GM19467 (cell line): ENCODE data around the gene CACNA2D3.

Source experiments
- ATAC-seq: cut with Tn5 transposase; IDR thresholded peaks from one replicate; pipeline ENCODE4 v1.9.1; 2021; ENCODE audit warnings: mild to moderate bottlenecking, moderate library complexity; ENCODE audit not compliant: unreplicated experiment

CACNA2D3 gene

DNA sequence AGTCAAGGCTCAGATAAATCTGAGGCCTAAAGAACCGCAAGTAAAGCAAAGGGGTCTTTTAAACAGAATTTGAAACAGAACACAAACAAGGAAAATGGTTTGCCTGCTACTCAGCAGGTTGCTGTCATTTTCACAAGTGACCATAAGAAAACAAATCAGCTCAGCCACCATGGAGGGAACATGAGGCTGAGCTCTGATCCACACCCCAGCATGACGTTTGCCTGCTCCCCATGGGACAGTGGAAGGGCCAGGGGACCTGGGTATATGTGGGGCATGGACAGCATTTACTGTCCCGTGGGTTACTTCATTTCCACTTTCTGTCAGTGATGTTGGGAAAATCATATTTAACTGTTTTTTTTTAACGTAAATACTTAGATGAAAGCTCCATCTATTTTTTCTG lies 434.3 kb downstream of the CACNA2D3 start:
- no peak for ATAC-seq

DNA sequence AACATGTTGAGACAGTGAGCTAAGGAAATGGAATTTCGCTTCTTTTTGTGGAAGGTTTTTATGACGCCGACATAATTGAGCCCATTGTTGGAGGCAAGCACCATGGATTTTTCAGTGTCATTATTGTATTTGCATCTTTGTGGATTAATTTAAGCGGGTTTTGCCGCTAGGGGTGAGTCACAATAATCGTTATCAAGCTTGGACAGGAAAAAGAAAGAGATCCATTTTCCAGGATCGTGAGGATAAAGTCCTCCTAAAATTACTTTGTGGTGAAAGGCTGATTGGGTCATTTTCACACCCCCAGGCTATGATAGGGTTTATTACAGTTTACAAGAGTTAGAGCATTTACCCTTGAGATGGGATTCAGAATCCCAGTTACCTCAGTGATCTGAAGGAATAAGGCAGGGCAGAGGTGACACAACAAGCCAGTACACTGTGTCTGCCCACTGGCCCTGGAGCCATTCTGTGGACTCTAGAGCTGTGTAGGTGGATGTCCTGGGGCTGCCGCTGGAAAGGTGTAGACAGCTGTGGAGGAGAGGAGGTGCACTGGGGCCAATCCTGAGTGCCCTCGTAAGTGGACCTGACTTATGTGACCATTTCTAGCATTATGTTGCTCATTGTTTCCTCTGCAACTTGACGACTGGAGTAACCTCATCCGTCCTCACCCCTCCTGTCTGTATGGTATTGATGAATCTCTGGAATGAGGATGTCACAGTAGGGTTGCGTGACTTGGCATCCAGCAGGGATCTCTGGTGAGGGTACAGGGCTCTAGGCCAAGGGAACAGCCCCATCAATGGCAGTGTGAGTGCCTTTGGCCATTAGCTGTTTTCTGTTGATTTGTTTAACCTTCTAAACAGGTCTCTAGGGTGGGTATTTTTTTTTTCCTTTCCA lies 435.4 kb downstream of the CACNA2D3 start:
- no peak for ATAC-seq

DNA sequence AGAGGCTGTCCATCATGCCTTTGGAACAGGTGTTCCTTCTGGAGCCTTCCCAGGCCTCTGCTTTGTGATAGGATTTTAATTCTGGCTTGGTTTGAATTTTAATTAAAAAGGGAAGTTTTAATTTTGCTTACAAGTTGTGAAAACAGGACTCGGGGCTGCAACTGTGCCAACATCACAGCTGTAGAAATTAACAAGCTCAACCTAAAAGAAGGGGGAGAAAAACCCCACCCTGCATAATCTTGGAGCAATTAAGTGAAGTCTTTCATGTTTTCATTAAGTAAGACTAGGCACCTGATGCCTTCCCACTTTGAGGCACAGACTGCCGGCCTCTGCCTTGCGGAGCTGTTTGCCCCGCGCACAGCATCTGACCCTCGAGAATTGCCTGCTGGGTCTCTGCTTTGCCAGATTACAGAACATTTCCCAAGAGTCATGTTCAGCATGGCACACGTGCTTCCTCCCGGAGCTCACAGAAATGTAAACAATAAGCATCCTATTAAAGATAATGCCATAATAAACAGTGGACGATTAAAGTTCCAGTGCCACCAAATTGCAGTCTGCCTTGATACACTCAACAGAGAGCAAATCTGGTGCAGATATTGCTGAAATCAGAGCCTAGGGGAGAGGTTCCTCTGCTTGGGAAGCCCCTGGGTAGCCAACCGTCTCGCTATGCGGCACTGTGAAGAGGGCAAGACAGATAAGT lies 441.3 kb downstream of the CACNA2D3 start:
- no peak for ATAC-seq

DNA sequence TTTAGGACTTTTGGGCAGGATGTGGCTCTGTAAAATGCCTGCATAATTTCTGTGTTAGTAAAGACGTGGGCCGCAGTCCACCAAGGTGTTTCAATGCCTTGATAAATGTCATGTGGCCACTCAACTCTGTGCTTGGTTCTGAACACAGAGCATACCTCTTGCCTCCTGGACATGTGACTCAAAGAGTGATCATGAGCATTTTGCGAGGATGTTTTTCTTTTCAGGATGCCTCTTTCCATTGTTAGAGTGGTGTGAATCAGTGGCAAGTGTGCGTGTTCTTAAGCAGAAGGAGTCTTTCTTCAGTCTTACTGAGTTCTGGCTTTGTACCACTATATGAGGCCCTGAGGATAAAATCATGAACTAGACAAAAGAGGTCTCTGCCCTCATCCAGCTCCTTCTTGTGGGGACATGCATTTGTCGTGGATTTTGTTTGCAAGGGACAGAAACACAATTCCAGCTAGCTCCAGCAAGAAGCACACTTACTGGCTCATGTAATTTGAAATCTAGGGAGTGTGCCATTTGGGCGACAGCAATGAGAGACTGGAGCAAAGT lies 442.1 kb downstream of the CACNA2D3 start:
- no peak for ATAC-seq

DNA sequence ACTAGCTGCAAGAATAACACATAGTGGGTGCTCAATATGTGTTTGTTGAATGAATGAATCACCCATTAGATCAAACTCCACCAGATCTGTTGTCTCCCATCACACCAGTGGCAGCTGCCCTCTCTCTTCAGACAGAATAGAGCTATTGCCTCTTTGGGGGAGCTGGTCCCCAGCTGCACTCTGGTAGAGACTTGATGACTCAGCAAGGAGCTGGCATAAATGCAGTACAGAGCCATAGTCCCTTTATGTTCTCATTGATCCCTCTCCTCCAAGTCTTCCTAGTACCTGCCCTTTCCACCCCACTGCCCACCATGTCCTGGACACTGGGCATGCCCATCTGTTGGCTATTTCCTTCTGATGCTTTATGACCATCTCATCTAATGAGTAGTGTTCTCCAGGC lies 443.6 kb downstream of the CACNA2D3 start:
- no peak for ATAC-seq

DNA sequence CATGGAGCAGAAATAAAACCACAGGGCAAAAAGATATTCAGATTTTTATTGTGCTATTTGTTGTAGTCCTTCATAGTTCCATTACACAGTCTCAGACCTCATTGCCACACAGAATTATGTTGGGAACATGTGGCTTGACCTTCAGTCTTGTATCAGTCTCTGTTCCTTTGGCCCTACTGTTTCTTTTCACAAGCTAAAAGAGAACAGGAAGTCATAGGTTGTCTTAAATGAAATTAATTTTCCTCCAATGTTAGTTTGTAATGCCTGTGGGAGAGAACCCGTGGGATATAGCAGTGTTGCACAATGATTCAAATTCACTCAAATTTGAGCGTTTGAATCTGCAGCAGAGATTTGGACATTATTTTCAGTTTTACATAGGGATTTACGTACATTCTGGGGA lies 445.6 kb downstream of the CACNA2D3 start:
- ATAC-seq: no peak

DNA sequence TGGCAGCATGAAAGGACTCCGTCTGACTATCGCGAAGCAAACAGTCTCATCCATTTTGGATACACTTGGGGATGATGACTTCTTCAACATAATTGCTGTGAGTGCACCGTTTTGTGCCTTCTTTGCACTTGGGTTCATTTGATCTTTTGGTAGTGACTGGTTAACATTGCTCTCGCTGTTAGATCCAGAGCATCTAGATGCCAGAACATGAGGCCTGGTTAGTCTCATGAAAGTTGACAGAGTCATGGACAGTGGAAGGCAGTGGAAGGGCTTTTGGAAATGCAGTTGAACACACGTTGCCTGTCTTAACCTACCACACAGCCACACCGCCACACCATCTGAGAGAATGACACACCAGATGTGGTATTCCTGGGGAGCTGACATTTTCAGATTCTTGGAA lies 447.7 kb downstream of the CACNA2D3 start:
- ATAC-seq: no peak

DNA sequence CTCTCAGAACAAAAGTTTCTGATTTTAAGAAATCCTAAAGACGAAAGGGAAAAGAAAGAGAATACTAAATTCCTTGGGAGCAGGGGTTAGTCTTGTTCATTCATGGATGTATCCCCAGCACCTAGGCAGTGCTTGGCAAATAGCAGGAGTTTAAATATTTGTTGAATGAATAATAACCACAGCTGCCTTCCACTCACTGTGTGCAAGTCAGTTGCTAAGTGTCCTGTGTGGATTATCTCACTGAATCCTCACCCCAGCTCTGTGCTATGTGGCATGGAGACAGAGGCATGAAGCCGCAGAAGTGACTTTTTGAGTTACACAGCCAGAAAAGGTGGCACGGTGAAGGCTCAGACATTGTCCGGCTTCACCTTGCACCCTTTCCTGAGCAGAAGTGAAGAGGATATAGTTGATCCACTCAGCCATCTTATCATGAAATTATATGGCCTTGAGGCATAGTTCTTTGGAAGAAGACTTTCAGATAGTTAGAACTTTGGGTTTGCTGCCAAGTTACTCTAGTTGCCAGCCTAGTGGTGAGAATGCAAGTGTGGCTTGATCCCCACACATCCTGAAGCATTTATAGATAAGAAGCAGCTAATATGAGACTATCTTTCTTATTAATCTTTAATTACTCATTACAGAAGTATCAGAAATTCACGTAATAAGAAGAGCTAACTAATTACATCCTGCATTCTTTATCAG lies 450.0 kb downstream of the CACNA2D3 start:
- no peak for ATAC-seq

DNA sequence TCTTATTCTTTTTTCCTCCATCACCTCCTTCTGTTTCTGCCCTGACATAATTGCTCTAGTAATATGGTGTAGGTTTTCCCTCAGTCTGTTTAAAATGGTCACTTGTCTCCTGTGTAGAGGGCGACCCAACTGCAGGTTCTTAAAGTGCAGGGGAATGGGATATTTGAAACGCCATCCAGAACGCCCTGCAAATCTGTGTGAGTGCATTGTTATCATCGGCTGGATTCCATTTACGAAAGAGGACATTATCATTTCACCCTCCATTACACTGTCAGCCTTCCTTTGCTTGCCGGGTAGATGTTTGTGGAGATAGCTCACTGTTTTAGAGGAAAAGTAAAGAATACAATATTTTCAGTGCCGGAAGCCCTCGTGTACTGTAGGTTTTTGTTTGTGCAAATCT lies 451.5 kb downstream of the CACNA2D3 start:
- ATAC-seq: no peak

DNA sequence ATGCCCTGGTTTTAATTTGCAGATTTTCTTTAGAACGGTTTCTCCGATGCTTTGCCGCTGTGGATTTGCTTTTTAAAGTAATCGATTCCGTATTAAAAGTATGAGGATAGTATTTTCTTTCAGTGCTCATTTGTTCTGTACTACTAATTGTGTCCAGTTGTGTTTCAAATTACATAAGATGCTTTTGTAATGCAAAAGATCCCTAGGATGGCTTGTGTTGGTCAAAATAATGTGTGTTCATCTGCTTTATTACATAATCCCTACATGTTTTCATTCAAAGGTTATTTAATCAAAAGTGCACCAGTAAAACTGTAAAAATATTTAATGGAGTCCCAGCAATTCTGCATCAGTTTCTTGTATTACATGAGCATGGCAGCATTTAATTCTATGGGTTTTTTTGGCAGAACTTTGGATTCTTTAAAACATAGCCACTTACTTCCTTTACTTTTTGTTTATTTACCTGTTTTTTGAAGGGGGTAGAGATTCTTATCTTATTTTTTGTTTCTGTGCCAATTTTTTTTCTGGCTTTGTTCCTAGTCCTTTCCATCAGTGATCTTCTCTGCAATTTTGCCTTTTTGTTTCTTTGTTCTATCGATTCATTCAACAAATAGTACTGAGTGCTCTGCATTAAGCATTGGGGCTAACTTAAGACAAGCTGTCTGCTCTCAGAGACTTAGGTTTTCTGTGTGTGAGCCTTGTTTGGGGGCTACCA lies 452.7 kb downstream of the CACNA2D3 start:
- ATAC-seq: no peak

DNA sequence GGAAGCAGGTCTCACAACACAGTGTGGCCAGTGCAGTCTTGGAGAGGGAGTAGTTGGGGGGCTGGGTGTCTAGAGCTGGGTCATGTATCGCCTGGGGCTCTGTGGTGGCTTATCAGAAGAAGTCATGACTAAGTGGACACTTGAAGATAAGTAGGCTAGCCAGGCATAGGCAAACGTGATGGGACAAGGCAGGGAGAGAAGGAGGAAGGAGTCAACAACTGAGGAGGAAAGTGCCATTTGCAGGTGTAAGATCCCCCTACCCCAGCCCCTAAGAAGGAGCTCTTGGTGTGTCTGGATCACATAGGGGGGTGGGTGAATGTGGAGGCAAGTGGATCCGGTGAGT lies 453.2 kb downstream of the CACNA2D3 start:
- no peak for ATAC-seq

DNA sequence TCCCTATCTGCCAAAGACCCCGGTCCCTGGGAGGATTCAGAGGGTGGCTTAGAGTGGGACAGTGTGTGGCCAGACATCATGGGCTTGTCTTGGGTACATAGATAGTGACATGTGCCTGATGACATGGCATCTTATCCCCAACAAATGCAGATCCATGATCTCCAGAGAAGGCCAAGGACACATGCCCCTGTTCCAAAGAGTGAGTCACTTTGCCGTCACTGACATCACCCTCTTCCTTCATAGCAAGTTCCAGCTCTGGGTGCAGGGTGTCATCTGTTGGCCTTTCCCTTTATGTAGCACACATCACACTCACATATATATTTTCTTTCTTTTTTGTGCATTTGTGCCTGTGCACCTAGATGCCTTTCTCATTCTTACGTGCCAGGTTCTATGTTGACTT lies 455.0 kb downstream of the CACNA2D3 start:
- ATAC-seq: no peak

DNA sequence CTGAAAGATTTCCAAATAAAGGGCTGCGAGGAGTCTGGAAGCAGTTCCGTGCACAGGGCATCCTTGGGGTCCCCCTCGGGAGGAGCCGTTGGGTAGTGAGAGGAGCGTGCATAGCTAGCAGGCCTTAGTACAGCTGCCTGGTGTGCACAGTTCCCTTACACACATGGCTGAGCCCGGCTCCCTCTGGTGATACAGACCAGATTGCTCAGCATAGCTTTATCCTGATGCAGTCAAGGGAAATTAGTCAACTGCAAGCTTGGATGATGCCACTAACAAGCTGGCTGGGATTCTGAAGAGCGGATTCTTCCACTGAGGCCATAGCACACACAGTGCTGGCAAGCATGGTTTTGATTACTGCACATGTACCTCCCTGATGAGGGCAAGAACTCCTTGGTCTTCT lies 456.1 kb downstream of the CACNA2D3 start:
- no peak for ATAC-seq

DNA sequence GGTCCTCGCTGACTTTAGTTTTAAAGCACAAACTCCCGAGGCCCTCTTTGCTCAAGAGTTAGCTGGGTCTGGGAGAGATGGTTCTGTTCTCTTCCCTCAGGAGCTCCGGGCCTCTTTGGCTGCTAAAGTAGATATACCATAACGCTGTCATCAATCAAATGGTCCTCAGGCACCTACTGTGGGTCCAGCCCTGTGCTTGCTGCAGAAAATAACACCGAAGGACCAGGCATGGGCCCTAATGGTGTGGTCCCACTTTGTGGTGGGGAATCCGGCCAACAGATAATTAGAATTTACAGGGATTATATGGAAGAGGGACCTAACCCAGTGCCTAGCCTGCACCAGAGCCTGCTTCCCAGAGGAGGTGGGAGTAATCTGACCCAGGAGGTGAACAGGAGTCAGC lies 458.1 kb downstream of the CACNA2D3 start:
- ATAC-seq: no peak

DNA sequence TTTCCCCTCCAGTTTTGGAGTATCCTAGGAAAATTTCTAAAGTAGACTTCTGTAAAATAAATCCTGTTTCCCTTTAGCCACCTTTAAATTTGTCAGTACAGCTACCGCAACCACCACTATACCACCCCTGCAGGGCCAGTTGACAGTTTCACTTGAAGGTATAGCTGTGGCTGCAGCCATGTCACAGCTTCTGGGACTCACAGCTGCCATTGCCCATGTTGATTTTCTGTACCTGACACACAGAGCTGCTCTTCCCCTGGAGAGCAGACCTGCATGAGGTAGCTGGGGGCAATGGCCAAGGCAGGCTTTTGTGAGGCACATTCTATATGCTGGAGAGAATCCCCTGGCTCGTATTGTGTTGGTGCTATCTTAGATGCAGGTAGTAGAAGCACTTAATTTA lies 460.1 kb downstream of the CACNA2D3 start:
- no peak for ATAC-seq

DNA sequence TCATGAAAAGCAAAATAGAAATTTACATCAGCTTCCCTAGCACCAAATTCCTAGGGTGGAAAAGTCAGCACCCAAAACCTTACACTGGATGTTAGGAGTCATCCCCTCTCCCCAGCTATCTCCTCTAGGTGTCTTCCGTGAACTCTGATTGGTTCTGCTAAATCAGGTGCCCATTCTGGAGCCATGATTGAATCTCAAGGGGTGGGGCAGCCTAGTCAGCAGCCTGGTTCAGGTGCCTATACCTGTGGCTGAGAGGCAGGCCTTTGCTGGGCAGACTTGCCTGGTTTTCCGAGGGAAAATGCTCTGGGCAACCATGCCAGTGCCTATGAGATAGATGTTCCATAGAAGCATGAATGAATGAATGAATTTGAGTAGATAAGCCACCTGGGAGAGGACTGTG lies 468.8 kb downstream of the CACNA2D3 start:
- ATAC-seq: no peak

DNA sequence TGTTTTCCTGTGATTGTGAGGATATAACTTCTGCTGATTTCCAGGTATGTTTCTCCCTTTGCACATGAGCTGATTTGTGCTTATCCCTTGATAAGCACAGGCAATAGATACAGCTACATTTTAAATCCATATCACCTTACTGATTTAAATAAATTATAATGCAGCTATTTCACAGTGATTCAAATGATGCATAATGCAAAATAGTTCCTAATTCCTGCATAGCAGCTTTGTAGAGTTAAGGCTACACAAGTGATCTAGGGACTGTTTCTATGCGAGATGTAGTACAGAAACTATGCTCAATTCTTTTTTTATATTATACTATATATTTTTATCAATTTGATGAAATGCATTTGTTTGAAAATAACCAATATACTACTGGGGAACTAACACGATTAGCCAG lies 471.3 kb downstream of the CACNA2D3 start:
- no peak for ATAC-seq

DNA sequence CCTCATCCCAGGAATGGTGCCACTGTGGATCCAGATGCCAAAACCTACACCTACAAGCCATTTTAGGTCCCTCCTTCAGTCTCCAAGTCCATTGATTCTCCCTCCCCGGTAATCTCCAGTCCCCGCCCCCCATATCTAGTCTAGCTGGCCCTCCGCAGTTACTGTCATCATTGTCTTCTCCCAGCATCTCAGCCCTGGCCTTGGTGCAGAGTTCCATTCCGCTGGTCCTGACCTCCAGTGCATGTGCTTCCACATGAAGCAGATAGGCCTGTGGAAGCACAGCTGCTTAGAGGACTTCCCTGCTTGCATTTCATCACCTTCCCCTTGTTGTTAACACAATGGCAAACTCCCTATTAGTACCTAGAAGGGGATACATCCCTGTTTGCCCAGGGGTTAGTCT lies 473.7 kb downstream of the CACNA2D3 start:
- no peak for ATAC-seq

DNA sequence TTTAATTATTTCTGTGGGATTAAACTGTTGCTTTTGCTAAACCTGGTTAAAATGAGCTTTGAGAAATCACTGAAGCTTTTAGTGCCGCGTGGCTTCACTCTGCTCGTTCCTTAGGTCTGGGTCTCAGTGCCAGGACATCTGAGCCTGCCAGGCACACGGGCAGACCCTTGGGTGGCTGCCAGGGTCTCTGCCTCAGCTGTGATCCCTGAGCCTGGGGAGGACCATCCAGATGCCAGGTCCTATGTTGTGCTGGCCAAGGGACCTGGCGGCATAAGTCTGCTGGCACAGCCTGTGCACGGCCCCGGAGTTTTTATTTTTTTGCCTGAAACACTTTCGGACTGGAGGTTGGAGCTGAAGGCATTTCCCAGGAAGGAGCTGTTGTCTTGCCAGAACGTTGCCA lies 477.4 kb downstream of the CACNA2D3 start:
- ATAC-seq: no peak

DNA sequence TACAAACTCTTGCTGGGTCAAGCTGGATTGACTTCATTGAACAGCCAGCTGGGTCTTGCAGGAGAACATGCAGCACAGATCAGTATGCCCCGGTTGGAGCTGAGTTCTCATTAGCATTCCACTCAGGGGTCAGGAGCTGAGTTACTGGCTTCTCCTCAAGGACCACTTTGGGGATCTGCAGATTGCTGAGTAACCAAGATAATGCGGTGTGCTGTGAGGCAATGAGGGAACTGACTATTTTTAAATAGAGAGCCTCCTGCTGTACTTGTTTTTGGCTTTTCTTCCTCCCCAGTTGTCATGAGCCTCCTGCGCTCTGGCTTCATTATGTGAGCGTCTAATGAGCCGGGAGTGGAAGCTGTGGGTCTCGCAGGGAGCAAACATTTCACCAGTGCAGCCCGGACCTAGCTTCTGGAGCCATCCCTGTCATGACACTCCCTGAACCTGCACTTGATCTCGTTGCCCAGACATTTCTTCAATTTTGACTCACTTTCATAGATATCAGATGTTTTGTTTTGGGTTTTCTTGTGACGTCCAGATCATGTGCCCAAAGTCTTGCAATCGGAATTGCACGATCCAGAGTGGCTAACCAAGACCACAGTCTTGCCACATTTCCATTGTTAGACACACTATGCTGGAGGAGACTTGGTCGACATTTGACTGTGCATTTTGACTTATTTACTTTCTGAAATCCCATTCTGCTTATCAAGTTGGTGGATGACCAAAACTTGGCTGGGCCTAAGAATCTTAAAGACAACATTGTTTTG lies 478.3 kb downstream of the CACNA2D3 start:
- no peak for ATAC-seq
